PC-3 (cell line): Measurements from ENCODE around the gene GRIA2.

Experiments
- EZH2 ChIP-seq: fragments of 300-600 bp; sonication (generic); IDR thresholded peaks from one replicate; pipeline ENCODE4 v1.6.1; 2017; ENCODE audit warnings: antibody characterized with exemption, mild to moderate bottlenecking, low read length; ENCODE audit not compliant: unreplicated experiment
- EZH2phosphoT487 ChIP-seq: fragments of 300-600 bp; sonication (generic); IDR thresholded peaks from 2 replicates; pipeline ENCODE4 v1.6.1; 2018; ENCODE audit warnings: mild to moderate bottlenecking, antibody characterized with exemption, low read length, borderline replicate concordance
- TF ChIP-seq, protein P1 (sequence below): fragments of 300-600 bp; sonication (generic); conservative IDR thresholded peaks from 2 replicates; pipeline ENCODE4 v1.5.1; 2017; ENCODE audit warnings: antibody characterized with exemption, low read depth, mild to moderate bottlenecking, low read length

DNA sequence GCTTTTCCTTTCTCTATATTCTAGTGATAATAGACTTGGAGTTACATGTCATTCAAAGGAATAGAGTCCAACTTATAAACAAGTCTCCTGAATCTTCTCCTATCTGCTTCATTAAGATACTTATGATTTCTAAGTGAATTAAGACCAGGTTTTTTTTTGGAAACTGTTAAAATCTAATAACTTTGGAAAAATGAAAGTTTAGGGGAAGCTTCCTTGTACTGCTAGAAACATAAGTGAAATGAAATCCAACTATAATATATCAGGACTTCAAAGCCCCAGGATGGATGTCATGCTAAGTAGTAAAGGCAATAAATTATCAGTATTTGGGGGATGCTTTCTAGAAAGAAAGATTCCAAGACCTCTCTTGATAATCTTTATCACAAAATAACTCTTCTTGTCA is 24.8 kb downstream of the GRIA2 start:
- TF ChIP-seq, protein P1, sequence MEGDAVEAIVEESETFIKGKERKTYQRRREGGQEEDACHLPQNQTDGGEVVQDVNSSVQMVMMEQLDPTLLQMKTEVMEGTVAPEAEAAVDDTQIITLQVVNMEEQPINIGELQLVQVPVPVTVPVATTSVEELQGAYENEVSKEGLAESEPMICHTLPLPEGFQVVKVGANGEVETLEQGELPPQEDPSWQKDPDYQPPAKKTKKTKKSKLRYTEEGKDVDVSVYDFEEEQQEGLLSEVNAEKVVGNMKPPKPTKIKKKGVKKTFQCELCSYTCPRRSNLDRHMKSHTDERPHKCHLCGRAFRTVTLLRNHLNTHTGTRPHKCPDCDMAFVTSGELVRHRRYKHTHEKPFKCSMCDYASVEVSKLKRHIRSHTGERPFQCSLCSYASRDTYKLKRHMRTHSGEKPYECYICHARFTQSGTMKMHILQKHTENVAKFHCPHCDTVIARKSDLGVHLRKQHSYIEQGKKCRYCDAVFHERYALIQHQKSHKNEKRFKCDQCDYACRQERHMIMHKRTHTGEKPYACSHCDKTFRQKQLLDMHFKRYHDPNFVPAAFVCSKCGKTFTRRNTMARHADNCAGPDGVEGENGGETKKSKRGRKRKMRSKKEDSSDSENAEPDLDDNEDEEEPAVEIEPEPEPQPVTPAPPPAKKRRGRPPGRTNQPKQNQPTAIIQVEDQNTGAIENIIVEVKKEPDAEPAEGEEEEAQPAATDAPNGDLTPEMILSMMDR = no peak
- TF ChIP-seq EZH2 (no peak), EZH2phosphoT487 (no peak)
